Measurements from ENCODE around the gene ZFP36L1. TPM values are rescaled to one million over a fixed set of nuclear protein-coding genes. Genes with fewer than 3 reads are reported as not detected.
A peak's percentile ranks its signal among the peaks of the same experiment; 100 is the strongest.

ZFP36L1 gene
- total and polyA plus RNA-seq, 9 of the 15 experiments (the other 6 are each of a cell fraction or from before 2014, with no cell fraction given): 1.3 to 26.6 (median 3.7) TPM

DNA sequence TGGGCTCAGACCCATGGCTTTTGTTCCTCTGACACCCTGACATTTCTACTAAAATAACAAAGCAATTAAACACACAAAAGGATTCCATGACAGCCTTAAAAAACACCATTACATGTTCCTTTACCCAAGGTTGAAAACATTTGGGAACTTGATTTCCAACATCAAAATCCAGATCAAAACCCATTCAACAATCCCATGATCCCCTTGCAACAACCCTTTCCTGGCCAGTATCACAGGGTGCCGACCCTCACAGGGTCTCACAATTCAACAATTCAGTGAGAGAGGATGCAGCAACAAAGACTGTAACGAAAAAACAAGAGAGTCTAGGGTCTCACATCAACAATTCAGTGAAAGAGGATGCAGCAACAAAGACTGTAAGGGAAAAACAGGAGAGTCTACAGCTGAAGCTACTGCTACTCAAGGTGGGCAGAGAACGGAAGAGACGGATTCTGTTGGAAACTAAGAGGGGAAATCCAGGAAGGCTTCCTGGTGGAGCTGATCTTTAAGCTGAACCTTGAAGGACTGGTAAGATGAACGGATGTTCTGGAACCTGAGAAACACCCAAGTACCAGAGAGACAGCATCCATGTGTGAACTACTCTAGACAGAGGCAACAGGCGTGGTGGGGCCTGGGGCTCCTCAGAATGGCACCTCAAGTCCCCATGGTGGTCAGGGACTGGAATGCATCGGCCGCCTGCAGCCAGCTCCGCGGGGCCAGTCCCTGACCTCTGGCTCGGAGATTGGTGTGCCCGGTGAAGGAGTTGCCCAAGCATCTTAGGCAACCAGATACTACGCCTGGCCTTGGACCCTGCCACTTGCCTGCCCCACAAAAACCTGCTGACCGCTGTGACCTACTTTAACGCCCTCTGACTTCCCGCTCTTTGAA lies 22.7 kb upstream of the ZFP36L1 start:
- H4K20me1 ChIP-seq (replicated peaks; ENCODE audit: control insufficient read depth, insufficient read depth, low read length): no peaks in the 10 kb centered on the region
- peak overlapping the region; percentile 95 for H3K27ac ChIP-seq (ENCODE audit: extremely low read depth, low read depth, low read length)
- ChIA-PET POLR2A (interaction anchor here (1.1 to 2.4 kb wide), 4 partner anchors 18 to 173 kb away, joined by 3 to 16 read pairs (median 5); partner anchors contain the start of gene ZFP36L1), CTCF (ENCODE audit: low intra/inter-chr PET ratio) (interaction anchor here (0.6 to 1.4 kb wide), 3 partner anchors 26 to 882 kb away, joined by 3 to 4 read pairs (median 3); no protein-coding TSS in a partner anchor)
- H3K4me2 ChIP-seq (ENCODE audit: insufficient read depth, low read length): peak overlapping the region; percentile 67
- WGBS (ENCODE audit: insufficient coverage, low coverage, missing lambda C conversion rate): 78% methylated on average over 14 of the region's 16 CpGs
- intact Hi-C loops (cut with micrococcal nuclease): loop anchor here (1.0 to 5.0 kb wide), 5 partner anchors 19 to 873 kb away; no protein-coding TSS in a partner anchor
- DNase-seq (ENCODE audit: extremely low read depth in 1 of 4, low spot score in 3 of 4) (no peak), ATAC-seq (no peak), FAIRE-seq (peak; percentile 32)
- TSS peak; percentile 77 for BruUV-seq (replicated peaks)
- no peaks in the 10 kb centered on the region for H3K9me3 ChIP-seq (replicated peaks; ENCODE audit: control insufficient read depth, insufficient read depth, low read depth, low read length)
- H3K4me3 ChIP-seq: peak overlapping the region; percentile 40; the same call in 1 of the 2 replicates
- in situ Hi-C loops (cut with MboI): no loop called here
- H3K36me3 ChIP-seq (ENCODE audit: control insufficient read depth, insufficient read depth, low read length): no peaks in the 10 kb centered on the region
- H3K4me1 ChIP-seq (replicated peaks in 1 of 2; ENCODE audit: control insufficient read depth in 2 of 2, insufficient read depth in 2 of 2, low read length in 2 of 2): peaks cover 31 to 40% of the 10 kb centered on the region in 2 experiments
- H3K9me1 ChIP-seq (ENCODE audit: control insufficient read depth, insufficient read depth, low read length): no peaks in the 10 kb centered on the region
- peak overlapping the region; percentile 85 to 94 for H3K9ac ChIP-seq (ENCODE audit: insufficient read depth in 1 of 2, low read depth in 2 of 2, low read length in 2 of 2)
- H2AFZ ChIP-seq (ENCODE audit: low read depth, low read length): peak overlapping the region; percentile 88
- no peaks in the 10 kb centered on the region for H3K27me3 ChIP-seq (ENCODE audit: control insufficient read depth in 2 of 2, insufficient read depth in 2 of 2, low read length in 2 of 2)
- H3K79me2 ChIP-seq (ENCODE audit: control insufficient read depth, insufficient read depth, low read length): peaks cover 5% of the 10 kb centered on the region; the same call in 2 of the 3 replicates
- TF ChIP-seq TBL1XR1 (IDR thresholded peaks at IDR 0.05; ENCODE audit: low read length in 2 of 2) (no peak), MBD2 (IDR thresholded peaks at IDR 0.05; ENCODE audit: borderline replicate concordance, low read depth) (no peak), PHF20 (IDR thresholded peaks at IDR 0.05; ENCODE audit: partially characterized antibody) (no peak), KDM5B (IDR thresholded peaks at IDR 0.05; ENCODE audit: insufficient replicate concordance, low read depth, low read length) (no peak), VEZF1 (CRISPR knock-in tag; IDR thresholded peaks at IDR 0.05) (no peak), ARID4B (CRISPR knock-in tag; IDR thresholded peaks at IDR 0.05) (0 out of 2 replicates have a peak, but pooled peaks have one; percentile 3), CHCHD3 (CRISPR knock-in tag; IDR thresholded peaks at IDR 0.05) (no peak), ZBTB17 (CRISPR knock-in tag; IDR thresholded peaks at IDR 0.05) (no peak)
- TF ChIP-seq, protein P1, sequence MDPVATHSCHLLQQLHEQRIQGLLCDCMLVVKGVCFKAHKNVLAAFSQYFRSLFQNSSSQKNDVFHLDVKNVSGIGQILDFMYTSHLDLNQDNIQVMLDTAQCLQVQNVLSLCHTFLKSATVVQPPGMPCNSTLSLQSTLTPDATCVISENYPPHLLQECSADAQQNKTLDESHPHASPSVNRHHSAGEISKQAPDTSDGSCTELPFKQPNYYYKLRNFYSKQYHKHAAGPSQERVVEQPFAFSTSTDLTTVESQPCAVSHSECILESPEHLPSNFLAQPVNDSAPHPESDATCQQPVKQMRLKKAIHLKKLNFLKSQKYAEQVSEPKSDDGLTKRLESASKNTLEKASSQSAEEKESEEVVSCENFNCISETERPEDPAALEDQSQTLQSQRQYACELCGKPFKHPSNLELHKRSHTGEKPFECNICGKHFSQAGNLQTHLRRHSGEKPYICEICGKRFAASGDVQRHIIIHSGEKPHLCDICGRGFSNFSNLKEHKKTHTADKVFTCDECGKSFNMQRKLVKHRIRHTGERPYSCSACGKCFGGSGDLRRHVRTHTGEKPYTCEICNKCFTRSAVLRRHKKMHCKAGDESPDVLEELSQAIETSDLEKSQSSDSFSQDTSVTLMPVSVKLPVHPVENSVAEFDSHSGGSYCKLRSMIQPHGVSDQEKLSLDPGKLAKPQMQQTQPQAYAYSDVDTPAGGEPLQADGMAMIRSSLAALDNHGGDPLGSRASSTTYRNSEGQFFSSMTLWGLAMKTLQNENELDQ (CRISPR knock-in tag; IDR thresholded peaks at IDR 0.05; ENCODE audit: borderline replicate concordance): no peak
